CD4-positive, alpha-beta T cell treated with Interleukin-17A for 4 hours (primary cell): ENCODE results near the gene B4GALT5.
"Not testable (repeated sequence)": the region's sequence is repeated elsewhere in the genome, so short reads cannot be mapped to it uniquely, and the experiment has no call there.

ENCODE experiments used
- DNase-seq: peaks from one replicate; pipeline ENCODE4 v3.0.0-alpha.2; 2020; ENCODE audit warnings: mixed read lengths

Gene B4GALT5, protein sequence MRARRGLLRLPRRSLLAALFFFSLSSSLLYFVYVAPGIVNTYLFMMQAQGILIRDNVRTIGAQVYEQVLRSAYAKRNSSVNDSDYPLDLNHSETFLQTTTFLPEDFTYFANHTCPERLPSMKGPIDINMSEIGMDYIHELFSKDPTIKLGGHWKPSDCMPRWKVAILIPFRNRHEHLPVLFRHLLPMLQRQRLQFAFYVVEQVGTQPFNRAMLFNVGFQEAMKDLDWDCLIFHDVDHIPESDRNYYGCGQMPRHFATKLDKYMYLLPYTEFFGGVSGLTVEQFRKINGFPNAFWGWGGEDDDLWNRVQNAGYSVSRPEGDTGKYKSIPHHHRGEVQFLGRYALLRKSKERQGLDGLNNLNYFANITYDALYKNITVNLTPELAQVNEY

DNA sequence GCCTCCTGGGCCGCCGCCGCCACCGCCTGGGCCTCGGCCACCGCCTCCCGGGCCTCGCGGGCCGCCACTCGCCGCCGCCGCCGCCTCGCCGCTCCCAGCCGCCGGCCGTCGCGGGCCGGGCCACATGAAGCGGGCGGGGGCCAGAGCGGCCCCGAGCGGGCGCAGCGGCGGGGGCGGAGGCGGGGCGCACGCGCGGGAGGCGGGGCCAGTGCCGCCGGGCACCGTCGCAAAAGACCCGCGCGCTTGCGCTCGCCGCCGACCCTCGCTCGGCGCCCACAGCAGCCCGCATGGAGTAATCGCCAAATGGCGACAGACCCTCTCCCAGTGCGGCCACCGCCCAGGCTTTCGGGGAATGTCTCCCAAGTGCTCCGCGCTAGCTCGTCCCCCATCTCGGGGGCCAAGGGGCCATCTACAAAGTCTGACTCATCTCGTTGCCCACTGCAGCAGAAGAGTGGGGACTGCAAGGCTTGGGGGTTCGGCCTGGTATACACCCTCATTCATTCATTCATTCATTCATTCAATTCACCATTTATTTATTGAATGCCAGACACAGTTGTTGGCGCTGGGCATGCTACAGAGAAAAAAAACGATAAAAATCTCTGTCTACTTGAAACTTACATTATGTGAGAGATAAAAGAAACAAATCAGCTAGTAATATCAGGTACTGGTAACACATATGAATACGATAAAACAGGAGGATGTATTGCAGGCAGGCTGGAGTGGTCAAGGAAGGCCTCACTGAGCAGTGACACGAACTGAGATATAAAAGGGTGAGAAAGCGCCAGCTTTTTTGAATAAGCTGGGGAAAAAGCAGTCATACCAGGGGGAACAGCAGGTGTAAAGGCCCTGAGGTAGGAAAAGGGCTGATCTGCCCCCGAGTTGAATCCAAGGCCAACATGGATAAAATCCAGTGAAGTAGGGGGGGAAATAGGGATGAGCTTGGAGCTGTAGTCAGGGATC is at the start of gene B4GALT5:
Gene B4GALT5 (minus strand): TSS at position 126 of the 960 bp plus-strand sequence. CDS start 188 bp downstream, outside the sequence.
- DNase-seq: peak; percentile 71

DNA sequence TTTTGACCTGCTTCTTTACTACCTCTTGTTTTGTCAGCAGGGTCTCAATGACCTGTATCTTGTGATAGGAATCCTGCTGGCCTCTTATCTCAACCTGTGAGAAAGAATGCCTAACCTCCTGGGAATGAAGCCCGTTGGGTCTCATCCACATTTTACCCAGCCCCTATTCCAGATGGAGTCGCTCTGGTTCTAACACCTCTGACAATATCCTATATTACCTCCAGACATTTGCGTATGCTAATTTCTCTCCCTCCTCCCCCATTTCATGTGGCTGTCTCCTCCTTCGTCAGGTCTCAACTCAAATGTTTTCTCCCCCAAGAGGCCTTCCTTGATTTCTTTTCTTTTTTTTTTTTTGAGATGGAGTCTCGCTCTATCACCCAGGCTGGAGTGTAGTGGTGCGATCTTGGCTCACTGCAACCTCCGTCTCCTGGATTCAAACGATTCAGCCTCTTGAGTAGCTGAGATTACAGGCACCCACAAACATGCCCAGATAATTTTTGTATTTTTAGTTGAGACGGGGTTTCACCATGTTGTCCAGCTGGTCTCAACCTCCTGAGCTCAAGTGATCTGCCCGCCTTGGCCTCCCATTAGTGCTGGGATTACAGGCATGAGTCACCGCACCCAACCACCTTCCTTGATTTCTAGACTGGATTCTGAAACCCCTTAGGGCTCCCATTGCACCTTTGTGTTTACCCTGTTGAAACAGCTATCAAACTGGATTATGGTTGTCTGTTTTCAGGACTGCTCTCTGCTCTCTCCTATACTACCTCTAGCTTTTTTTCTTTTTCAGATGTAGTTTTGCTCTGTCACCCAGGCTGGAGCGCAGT is 49.5 kb upstream of the B4GALT5 start:
- DNase-seq: no peak

DNA sequence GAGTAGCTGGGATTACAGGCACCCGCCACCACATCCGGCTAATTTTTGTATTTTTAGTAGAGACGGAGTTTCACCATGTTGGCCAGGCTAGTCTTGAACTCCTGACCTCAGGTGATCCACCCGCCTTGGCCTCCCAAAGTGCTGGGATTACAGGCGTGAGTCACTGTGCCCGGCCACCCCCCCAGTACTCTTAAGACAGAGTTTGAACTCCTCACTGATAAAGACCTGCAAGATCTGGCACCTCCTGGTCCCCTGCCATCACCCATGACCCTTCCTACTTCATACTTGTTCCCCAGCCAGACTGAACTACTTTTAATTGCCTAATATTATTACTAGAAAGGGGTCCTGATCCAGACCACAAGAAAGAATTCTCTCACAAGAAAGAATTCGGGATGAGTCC is 48.2 kb upstream of the B4GALT5 start:
- not testable (repeated sequence) for DNase-seq

DNA sequence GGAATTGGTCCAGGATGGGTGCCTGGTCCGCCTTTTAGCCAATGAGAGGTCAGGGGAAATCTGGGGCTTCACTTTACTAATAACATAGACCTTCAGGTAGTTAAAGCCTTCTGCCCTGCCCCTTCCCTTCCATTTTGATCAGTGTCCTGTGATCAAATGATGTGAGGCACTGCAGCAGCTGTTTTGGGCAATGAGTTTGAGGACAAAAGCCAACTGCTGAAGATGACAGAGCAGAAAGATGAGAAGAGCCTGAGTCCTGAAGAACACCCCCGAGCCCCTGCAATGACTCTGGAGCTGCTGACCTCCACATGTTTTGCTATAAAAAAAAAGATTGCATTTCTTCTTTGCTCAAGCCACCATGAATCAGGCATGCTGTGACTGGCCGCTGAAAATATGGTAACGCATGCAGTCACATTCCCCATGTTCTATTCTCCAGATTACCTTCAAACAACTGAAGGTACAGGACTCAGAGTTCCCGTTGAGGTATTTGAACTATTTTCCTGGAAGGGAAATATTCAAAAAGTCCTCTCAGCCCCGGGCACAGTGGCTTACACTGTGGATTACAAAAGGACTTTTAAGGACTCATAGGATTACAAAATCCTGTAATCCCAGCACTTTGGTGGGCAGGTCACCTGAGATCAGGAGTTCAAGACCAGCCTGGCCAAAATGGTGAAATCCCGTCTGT is 45.7 kb upstream of the B4GALT5 start:
- no peak for DNase-seq

DNA sequence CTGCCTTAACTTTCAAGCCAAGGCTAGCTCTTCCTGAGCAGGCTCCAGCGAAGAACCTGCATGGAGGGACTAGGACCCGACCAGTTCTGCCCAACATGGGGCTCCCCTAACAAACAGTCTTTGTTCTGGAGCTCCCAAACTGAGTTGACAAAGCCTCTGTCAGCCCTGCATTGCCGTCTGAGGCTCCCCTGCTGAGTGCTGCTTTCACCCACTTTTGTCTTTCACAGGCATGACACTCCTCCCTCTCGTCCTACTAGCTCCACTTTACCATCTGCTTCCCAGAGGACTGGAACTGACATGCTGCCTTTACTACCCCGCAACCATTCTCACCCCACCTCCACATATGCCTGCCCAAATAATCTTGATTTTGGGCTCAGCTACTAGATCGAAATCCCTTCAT is 45.1 kb upstream of the B4GALT5 start:
- no peak for DNase-seq

DNA sequence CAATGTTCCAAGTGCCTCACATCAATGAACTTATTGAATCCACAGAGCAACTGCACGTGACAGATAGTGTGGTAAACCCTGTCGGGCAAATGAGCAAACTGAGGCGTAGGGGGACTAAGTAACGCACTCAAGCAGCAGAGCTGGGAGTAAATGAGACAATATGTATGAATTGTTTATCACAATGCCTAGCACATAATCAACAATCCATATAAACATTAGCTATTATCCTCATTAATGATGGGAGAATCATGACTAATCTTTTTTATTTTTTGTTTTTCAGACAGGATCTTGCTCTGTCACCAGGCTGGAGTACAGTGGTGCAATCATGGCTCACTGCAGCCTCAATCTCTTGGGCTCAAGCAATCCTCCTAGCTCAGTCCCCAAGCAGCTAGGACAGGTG is 43.9 kb upstream of the B4GALT5 start:
- no peak for DNase-seq

DNA sequence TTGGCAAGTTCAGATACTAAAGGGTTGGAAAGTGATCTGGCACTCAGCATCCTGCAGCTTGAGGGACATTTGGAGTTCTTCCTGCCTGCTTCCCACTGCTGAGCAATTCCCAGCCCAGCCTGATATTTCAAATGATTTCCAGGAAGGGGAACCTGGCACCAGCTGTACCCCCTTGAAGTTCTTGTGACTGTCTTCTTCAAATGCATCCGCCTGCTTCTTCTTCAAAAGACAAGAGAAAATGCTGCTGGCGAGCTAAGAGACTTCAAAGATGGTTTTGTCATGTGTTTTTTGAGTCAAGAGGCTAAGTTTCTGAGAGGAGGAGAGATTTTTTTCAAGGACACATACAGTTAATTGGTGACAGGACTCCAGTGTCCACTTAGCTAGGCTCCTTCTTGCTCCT is 42.6 kb upstream of the B4GALT5 start:
- DNase-seq: no peak

DNA sequence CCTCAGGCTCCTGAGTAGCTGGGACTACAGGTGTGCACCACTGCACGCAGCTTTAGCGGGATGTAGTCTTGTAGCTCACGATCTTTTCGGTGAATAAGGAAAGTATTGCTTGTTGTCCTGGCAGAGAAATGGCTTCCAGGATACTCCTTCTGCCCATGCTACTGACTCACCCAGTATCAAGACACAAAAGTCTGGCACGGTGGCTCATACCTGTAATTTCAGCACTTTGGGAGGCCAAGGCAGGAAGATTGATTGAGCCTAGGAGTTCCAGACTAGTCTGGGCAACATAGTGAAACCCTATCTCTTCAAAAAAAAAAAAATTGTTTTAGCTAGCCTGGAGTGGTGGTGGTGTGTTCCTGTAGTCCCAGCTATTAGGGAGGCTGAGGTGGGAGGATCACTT is 40.9 kb upstream of the B4GALT5 start:
- no peak for DNase-seq

DNA sequence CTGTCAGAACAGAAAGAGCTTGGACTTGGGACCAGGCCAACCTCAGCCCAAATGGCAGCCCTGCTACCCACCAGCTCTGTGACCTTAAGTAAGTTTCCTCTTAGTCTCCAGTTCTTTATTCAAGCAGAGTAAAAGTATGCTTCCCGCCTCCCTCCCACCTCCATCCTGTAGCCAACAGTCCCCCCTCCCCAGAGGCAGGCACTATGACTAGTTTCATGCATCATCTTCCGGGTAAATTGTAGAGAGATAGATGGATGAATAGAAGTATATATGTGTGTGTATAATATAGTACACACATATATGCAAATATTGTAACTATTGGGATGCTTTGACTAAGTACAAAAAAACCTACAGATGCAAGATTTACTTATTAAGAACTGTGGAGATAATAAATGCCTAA is 39.5 kb upstream of the B4GALT5 start:
- DNase-seq: no peak

DNA sequence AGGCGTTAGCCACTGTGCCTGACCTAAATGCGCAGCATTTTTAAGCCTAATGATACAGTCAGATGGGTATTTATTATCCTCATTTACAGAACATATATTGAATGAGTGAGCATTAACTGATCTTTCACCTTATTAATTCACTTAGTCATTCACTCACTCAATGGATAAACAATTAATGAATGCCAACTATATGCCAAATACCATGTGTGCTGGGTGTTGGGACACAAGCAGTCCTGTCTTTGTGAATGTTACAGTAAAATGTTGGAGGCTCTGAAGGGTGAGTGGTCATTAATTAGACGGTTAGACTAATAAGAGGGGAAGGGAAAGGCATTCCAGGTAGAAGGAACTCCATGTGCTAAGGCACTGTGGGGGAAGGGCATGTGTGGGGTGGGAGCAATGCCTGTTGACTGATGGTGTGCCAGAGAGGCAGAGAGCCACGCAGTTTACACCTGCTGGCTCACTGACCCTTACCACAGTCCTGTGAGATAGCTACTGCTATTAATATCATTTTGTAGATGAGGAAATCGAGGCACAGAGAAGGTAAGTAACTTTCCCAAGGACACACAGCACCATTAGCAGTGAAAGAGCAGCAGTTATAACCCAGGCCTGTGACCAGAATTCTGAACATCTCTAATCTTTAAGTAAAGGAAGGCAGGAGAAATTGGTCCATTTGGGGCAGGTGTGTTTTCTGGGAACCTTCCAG is 38.7 kb upstream of the B4GALT5 start:
- DNase-seq: no peak

DNA sequence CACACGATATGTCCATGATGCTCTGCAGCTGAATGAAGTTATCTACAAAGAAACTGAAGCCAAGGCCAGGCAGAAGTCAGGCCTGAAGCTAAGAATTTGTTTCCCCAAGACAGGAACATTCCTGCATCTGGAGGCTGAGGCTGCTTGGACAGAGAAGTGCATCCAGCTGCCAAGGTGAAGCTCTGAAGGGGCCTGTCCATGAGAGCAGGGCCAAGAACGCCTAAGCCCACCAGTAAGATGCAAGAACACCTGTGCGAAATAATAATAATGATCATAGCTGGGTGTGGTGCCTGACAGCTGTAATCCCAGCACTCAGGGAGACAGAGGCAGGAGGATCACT is 37.7 kb upstream of the B4GALT5 start:
- no peak for DNase-seq

DNA sequence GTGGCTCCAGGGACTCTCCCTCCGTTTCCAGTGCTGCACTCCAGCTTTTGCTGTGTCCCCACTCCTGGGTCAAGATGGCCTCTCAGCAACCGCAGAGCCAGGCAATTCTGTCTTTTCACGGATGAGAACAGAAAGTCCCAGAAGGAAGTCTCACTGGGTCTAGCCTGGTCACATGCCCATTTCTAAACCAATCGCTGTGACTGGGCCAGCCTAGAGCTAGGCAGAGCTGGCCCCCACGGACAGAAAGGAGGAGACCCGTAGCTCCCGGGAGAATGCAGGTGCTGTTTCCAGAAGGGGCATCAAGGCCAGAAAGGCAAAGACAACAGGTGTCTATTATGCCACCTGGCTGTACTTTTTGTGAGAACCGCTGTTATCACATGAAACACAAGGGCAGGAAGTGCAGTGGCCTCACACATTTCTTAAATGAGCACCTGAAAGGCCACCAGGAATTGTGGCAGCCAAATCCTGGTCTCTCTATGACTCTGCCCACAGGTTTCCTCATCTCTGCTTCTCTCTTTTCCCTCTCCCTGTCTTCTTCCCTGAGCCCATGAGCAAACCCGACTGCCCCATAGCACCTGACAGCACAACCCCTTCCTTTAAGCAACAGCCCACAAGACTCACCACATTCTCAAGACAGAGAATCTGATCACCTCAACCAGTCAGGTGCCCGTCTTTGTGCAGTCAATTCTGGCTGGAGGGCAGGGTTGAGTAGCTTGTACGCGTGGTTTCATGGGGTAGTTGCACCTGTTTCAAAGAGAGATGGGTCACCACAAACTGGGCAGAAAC is 37.1 kb upstream of the B4GALT5 start:
- DNase-seq: no peak

DNA sequence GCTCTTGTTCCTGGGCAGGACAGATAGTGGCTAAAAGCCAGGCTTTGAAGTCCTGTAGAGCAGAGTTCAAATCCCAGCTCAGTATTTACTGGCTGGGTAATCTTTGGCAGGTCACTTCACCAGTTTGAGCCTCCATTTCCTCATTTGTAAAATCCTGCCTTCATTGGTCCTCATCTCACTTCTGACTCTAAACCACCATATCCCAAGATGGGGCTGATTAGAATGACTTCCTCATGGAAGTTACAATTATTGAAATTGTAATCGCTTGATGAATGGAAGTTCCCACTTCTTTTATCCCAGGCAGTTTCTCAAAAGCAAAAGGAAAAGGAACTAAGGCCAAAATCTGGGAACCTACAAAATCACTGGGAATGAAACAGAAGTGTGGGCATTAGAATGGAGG is 35.9 kb upstream of the B4GALT5 start:
- DNase-seq: no peak

DNA sequence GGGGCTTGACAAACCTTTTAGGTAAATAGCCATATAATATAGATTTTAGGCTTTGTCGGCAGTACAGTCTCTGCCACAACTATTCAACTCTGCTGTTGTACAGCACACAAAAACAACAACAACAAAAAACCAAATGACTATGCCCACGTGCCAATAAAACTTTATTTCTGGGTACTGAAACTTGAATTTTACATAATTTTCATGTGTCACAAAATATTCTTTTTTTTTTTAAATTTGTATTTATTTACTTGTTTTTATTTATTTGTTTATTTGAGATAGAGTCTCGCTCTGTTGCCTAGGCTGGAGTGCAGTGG is 34.8 kb upstream of the B4GALT5 start:
- no peak for DNase-seq

DNA sequence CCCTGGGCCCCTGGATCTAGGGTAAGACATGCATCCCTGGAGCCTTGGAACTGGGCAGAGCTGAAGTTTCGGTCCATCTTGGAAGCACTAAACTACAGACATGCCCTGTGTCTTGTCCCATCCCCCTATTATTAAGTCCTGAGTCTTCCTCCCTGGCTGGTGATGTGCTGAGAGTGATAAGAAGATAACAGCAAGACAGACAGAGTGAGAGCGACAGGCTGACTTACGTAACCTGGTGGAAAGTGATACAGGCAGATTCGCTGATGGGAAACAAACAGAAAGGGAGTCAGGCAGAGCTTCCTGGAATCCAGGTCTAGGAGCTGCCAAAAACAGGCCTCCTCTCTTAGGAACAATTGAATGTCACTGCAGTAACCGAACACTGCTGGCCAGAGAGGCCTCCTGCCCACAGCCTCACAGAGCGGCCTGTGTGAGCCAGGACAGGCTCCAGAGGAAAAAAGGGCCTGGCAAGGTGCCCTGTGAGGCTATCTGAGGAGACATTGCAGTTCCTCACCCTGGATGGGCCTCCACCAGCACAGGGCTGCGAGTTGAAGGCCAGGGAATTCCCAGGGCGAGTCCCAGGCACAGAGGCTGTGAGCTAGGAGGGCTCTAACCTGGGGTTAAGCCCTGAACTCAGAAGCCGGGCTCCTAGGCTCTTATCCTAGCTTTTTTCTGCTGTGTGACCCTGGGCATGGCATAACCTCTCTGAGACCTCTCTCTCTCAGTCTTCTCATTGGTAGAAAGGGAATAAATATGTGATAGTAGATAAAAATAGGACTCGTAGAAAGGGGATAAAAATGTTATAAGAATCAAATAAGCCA is 34.2 kb upstream of the B4GALT5 start:
- DNase-seq: no peak

DNA sequence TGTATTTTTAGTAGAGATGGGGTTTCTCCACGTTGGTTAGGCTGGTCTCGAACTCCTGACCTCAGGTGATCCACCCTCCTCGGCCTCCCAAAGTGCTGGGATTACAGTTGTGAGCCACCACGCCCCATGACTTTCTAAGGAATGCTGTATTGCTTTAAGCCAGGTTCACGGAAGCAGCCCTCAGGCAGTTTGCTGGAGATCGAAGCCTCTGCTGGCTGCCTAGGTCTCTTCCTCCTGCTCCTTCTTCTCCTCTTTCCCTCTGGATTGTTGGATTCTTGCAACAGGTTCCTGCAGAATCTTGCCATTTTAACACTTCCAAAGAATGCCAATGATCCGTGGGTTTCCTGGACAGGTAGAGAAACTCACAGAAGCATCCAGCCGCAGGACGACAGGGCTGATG is 29.3 kb upstream of the B4GALT5 start:
- DNase-seq: no peak

DNA sequence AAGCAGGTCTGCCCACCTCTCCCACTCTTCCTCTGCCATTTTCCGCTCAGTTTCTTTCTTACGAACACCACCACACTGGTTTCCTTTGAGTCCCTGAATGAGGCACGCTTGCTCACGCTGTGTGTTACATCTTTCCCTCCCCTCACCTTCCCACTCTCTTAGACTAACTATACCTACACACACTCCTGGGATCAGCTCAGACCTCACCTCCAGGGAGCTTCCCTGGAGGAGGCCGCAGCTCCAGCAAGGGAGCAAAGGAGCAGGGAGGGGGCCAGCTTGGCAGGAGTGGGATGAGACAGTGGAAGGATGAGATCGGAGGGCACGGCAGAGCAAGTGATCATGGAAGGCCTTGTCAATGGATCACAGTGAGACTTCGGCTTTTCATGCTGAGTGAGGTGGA is 28.3 kb upstream of the B4GALT5 start:
- DNase-seq: no peak

DNA sequence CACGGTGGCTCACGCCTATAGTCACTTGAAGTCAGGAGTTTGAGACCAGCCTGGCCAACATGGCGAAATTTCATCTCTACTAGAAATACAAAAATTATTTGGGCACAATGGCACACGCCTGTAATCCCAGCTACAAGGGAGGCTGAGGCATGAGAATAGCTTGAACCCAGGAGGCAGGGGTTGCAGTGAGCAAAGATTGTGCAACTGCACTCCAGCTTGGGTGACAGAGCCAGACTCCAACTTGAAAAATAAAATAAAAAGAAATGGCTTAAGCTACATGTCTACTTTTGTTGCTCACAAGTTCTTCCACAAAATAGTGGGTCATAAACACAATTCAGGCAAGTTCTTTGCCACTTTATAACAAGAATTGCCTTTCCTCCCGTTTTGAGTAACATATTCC is 27.1 kb upstream of the B4GALT5 start:
- no peak for DNase-seq

DNA sequence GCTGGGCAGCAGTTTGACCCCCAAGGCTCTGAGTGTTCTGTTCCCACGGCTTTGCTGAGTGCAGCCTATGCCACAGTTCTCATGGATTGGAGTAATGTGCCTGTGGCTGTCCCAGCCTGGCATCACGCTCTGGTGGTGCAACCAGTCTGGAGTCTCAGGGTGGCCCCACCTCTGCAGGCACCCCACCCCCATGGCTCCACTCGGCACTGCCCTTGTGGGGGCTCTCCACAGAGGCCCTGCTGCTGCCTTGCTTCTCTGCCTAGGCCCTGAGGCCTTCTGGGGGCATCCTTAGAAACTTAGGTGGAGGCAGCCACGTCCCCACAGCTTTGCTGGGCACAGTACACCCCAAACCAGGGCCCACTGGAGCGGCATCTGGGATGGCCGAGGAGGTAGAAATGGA is 25.4 kb upstream of the B4GALT5 start:
- no peak for DNase-seq

DNA sequence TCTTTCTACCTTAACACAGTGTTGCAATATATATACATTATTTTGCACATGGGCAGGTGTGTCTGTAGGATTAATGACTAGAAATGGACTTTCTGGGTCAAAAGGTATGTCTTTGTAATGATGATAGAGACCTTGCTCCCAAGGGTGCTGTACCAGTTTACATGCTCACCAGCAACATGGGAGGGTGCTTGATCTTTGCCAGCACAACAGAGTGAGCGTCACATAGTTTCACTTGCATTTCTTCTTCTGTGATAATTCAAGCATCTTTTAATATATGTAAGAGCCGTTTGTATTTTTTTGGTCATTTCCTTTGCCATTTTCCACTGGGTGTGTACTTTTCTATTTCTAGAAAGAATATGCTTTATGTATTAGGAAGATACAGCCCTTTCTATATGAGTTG is 23.6 kb upstream of the B4GALT5 start:
- DNase-seq: no peak
